ENCODE results near the gene ZNF484.
"Not testable (repeated sequence)": the region's sequence is repeated elsewhere in the genome, so short reads cannot be mapped to it uniquely, and the experiment has no call there.

The ZNF484 gene

DNA sequence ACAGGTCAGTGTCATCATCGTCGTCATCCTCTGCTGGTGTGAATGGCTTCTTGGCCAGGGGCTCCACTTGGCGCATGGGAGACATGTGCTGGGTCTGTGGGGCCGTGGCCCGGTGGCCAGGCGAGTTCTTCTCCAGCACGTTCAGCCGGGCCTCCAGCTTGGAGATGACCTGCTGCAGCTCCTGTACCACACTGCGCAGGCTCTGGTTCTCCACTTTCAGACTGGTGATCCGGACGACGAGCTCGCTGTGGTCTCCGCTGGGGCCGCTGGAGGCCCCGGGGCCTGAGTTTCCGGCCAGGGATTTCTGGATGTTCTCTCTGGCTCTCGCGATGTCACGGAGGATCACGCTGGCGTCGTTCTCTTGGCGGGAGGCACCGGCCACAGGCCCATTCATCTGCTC, 40.6 kb downstream of the ZNF484 start:
- Histone ChIP-seq H3K79me2 (ENCODE audit: control insufficient read depth, low read length) (no peaks in the 10 kb centered on the region), H3K4me1 (ENCODE audit: control insufficient read depth, low read length) (no peaks in the 10 kb centered on the region), H3K4me3 (ENCODE audit: low read length) (no peak overlapping the region), H3K9me3 (ENCODE audit: control insufficient read depth, insufficient read depth, low read length) (no peaks in the 10 kb centered on the region), H3K27ac (ENCODE audit: low read depth, low read length) (no peak overlapping the region), H3K9me2 (replicated peaks; ENCODE audit: control insufficient read depth, low read length) (no peaks in the 10 kb centered on the region), H3K27me3 (ENCODE audit: control insufficient read depth, low read length) (no peaks in the 10 kb centered on the region), H4K20me1 (ENCODE audit: control insufficient read depth, insufficient read depth, low read depth, low read length) (no peaks in the 10 kb centered on the region), H3K4me2 (ENCODE audit: low read length) (no peak overlapping the region), H3K36me3 (ENCODE audit: control insufficient read depth, low read length) (no peaks in the 10 kb centered on the region), H3F3A (ENCODE audit: control insufficient read depth, insufficient read depth) (no peaks in the 10 kb centered on the region)
- no peak for TF ChIP-seq EZH2phosphoT487 (IDR thresholded peaks at IDR 0.05; ENCODE audit: borderline replicate concordance, low read length)
- TF ChIP-seq, protein P1, sequence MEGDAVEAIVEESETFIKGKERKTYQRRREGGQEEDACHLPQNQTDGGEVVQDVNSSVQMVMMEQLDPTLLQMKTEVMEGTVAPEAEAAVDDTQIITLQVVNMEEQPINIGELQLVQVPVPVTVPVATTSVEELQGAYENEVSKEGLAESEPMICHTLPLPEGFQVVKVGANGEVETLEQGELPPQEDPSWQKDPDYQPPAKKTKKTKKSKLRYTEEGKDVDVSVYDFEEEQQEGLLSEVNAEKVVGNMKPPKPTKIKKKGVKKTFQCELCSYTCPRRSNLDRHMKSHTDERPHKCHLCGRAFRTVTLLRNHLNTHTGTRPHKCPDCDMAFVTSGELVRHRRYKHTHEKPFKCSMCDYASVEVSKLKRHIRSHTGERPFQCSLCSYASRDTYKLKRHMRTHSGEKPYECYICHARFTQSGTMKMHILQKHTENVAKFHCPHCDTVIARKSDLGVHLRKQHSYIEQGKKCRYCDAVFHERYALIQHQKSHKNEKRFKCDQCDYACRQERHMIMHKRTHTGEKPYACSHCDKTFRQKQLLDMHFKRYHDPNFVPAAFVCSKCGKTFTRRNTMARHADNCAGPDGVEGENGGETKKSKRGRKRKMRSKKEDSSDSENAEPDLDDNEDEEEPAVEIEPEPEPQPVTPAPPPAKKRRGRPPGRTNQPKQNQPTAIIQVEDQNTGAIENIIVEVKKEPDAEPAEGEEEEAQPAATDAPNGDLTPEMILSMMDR (IDR thresholded peaks at IDR 0.05; ENCODE audit: low read depth, low read length, poor library complexity, severe bottlenecking): no peak

DNA sequence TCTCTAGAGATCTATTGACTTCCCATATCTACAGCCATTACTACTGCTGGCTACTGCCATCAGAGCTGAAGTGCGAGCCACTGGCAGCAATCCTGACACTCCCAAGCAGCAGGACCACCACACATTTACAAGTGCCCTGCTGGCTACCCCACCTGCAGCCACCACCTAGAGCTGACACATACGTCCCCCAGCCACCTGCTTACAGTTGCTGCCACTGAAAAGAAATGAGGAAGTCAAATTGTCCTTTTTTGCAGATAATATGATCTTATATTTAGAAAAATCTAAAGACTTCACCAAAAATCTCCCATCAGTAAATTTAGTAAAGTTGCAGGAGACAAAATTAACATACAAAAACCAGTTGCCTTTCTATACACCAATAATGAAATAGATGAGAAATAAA, 48.4 kb downstream of the ZNF484 start:
- Histone ChIP-seq H3K4me1 (ENCODE audit: control insufficient read depth, low read length) (peaks cover 7% of the 10 kb centered on the region), H3F3A (ENCODE audit: control insufficient read depth, insufficient read depth) (no peaks in the 10 kb centered on the region), H3K9me3 (ENCODE audit: control insufficient read depth, insufficient read depth, low read length) (no peaks in the 10 kb centered on the region), H3K79me2 (ENCODE audit: control insufficient read depth, low read length) (no peaks in the 10 kb centered on the region), H3K27me3 (ENCODE audit: control insufficient read depth, low read length) (0 out of 2 replicates have a peak, but pooled peaks cover 5% of the 10 kb centered on the region), H3K9me2 (replicated peaks; ENCODE audit: control insufficient read depth, low read length) (no peaks in the 10 kb centered on the region), H3K4me3 (ENCODE audit: low read length) (no peak overlapping the region), H4K20me1 (ENCODE audit: control insufficient read depth, insufficient read depth, low read depth, low read length) (no peaks in the 10 kb centered on the region), H3K36me3 (ENCODE audit: control insufficient read depth, low read length) (no peaks in the 10 kb centered on the region), H3K4me2 (ENCODE audit: low read length) (peak overlapping the region; percentile 1; the same call in 1 of the 2 replicates), H3K27ac (ENCODE audit: low read depth, low read length) (no peak overlapping the region)
- no peak for TF ChIP-seq EZH2phosphoT487 (IDR thresholded peaks at IDR 0.05; ENCODE audit: borderline replicate concordance, low read length)
- TF ChIP-seq, protein P1 (IDR thresholded peaks at IDR 0.05; ENCODE audit: low read depth, low read length, poor library complexity, severe bottlenecking): no peak

DNA sequence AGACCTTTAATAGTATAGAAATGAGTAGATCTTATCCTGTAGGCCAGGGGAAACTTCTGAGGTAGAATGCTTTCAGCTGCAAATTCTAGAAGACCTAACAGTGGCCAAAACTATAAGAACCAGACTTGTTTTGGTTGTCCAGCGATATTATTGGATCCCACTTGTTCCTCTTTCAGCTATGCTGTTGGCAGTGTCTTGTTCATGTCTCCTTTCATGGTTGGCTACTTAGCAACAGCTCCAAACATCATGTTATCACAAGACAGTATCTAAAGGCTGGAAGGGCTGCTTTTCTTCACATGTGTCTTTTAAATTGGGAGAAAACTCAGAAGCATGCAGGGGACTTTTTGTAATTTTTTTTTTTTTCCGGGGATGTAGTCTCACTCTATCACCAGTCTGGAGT, 52.8 kb downstream of the ZNF484 start:
- peaks cover 11% of the 10 kb centered on the region; the same call in 1 of the 2 replicates for H3K27me3 ChIP-seq (ENCODE audit: control insufficient read depth, low read length)
- not testable (repeated sequence) for H3K9me2 ChIP-seq (replicated peaks; ENCODE audit: control insufficient read depth, low read length); H3K79me2 ChIP-seq (ENCODE audit: control insufficient read depth, low read length); H4K20me1 ChIP-seq (ENCODE audit: control insufficient read depth, insufficient read depth, low read depth, low read length); H3K4me3 ChIP-seq (ENCODE audit: low read length); H3K9me3 ChIP-seq (ENCODE audit: control insufficient read depth, insufficient read depth, low read length); H3K4me1 ChIP-seq (ENCODE audit: control insufficient read depth, low read length); H3F3A ChIP-seq (ENCODE audit: control insufficient read depth, insufficient read depth); H3K27ac ChIP-seq (ENCODE audit: low read depth, low read length); H3K36me3 ChIP-seq (ENCODE audit: control insufficient read depth, low read length); H3K4me2 ChIP-seq (ENCODE audit: low read length)

DNA sequence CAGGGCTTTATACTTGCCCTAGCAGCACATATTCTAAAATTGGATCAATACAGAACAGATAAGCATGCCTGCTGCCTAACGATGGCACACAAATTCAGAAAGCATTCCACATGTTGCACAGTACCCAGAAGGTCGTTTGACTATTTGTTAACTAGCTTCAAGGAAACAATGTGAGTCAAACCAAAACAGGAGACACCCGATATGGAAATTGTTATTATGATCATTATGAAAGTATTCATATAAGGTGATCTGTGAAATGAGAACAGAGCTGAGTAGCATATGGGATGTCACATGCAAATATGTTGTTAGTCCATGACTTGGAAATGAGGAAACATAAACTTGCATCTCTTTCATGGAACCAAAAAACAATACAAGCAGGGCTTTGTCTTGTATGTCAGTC, 56.9 kb downstream of the ZNF484 start:
- peaks cover 12% of the 10 kb centered on the region for H3K27me3 ChIP-seq (ENCODE audit: control insufficient read depth, low read length)
- no peaks in the 10 kb centered on the region for H3K36me3 ChIP-seq (ENCODE audit: control insufficient read depth, low read length)
- H3K27ac ChIP-seq (ENCODE audit: low read depth, low read length): no peak overlapping the region
- no peaks in the 10 kb centered on the region for H4K20me1 ChIP-seq (ENCODE audit: control insufficient read depth, insufficient read depth, low read depth, low read length)
- no peaks in the 10 kb centered on the region for H3K9me2 ChIP-seq (replicated peaks; ENCODE audit: control insufficient read depth, low read length)
- H3K79me2 ChIP-seq (ENCODE audit: control insufficient read depth, low read length): no peaks in the 10 kb centered on the region
- no peak overlapping the region for H3K4me2 ChIP-seq (ENCODE audit: low read length)
- no peaks in the 10 kb centered on the region for H3K4me1 ChIP-seq (ENCODE audit: control insufficient read depth, low read length)
- H3K9me3 ChIP-seq (ENCODE audit: control insufficient read depth, insufficient read depth, low read length): no peaks in the 10 kb centered on the region
- H3F3A ChIP-seq (ENCODE audit: control insufficient read depth, insufficient read depth): no peaks in the 10 kb centered on the region
- TF ChIP-seq, protein P1 (IDR thresholded peaks at IDR 0.05; ENCODE audit: low read depth, low read length, poor library complexity, severe bottlenecking): no peak
- no peak for TF ChIP-seq EZH2phosphoT487 (IDR thresholded peaks at IDR 0.05; ENCODE audit: borderline replicate concordance, low read length)
- H3K4me3 ChIP-seq (ENCODE audit: low read length): no peak overlapping the region

DNA sequence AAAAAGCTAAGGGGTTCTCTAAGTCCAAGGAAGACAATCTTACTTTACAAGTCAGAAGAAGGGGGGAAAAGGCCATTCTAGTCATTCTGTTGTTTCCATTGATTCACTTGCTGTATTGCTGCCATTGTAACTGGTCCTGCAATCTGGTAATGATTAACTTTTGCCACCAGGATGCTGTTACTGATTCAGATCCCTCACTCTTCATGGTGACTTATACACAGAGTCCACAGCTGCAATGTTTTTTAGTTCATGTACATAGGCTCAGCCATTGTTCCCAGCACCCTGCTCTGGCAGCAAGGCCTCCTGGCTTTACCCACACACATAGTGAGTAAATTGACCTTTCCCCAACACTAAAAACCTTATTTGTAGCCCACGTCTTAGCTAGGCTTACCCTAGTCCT, 57.9 kb downstream of the ZNF484 start:
- not testable (repeated sequence) for H3K36me3 ChIP-seq (ENCODE audit: control insufficient read depth, low read length); H3K4me3 ChIP-seq (ENCODE audit: low read length); H3K79me2 ChIP-seq (ENCODE audit: control insufficient read depth, low read length); H3K4me2 ChIP-seq (ENCODE audit: low read length); H4K20me1 ChIP-seq (ENCODE audit: control insufficient read depth, insufficient read depth, low read depth, low read length); H3K4me1 ChIP-seq (ENCODE audit: control insufficient read depth, low read length); H3F3A ChIP-seq (ENCODE audit: control insufficient read depth, insufficient read depth); H3K27ac ChIP-seq (ENCODE audit: low read depth, low read length); H3K9me2 ChIP-seq (replicated peaks; ENCODE audit: control insufficient read depth, low read length); H3K9me3 ChIP-seq (ENCODE audit: control insufficient read depth, insufficient read depth, low read length)
- H3K27me3 ChIP-seq (ENCODE audit: control insufficient read depth, low read length): peaks cover 19% of the 10 kb centered on the region

DNA sequence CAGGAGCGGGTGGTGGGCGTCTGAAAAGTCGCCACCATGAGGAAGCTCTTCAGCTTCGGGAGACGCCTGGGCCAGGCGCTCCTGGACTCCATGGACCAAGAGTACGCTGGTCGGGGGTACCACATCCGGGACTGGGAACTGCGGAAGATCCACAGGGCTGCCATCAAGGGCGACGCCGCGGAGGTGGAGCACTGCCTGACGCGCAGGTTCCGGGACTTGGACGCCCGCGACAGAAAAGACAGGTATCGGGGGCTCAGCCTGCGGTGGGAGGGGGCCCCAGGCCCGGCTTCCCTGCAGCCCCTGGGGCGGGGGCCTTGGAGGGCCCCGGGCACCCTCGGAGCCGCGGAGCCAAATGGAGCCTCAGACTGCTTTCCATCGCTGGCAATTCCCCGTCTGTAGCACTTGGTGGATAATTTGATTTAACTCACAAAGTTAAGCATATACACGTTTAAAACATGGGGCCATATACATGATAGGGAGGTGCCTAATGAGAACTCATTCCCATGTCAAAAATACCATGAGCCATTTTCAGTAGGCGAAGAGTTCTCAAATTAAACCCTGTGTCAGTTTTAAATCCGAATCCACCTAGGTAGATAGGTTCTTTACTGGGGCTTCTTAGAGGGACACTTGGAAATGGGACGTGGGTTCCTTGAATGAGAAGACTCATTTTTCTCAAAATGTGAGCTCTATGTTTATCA, 68.1 kb downstream of the ZNF484 start:
- H3K9me2 ChIP-seq (replicated peaks; ENCODE audit: control insufficient read depth, low read length); H3K27ac ChIP-seq (ENCODE audit: low read depth, low read length); H3K9me3 ChIP-seq (ENCODE audit: control insufficient read depth, insufficient read depth, low read length); H3K4me2 ChIP-seq (ENCODE audit: low read length); H3F3A ChIP-seq (ENCODE audit: control insufficient read depth, insufficient read depth); H3K4me3 ChIP-seq (ENCODE audit: low read length); H3K79me2 ChIP-seq (ENCODE audit: control insufficient read depth, low read length); H3K36me3 ChIP-seq (ENCODE audit: control insufficient read depth, low read length); H4K20me1 ChIP-seq (ENCODE audit: control insufficient read depth, insufficient read depth, low read depth, low read length): not testable (repeated sequence)
- H3K27me3 ChIP-seq (ENCODE audit: control insufficient read depth, low read length): peaks cover 56% of the 10 kb centered on the region
- peaks cover 11% of the 10 kb centered on the region for H3K4me1 ChIP-seq (ENCODE audit: control insufficient read depth, low read length)

Data from DOHH2 (cell line).